H1 (cell line): Measurements from ENCODE around the gene TGFBI. TPM values are rescaled to one million over a fixed set of nuclear protein-coding genes. Genes with fewer than 3 reads are reported as not detected.

ENCODE experiments used
- CTCF ChIA-PET: fragments of 300-600 bp; sonication (Branson Sonifier 250); formaldehyde crosslinking; loops from one replicate; lab custom pipeline; 2021; ENCODE audit not compliant: partially characterized antibody; lab: Charles Lee
- POLR2A ChIA-PET: fragments of 300-600 bp; sonication (Branson Sonifier 250); formaldehyde crosslinking; loops from one replicate; lab custom pipeline; 2021; ENCODE audit warnings: inconsistent platforms; ENCODE audit not compliant: partially characterized antibody; lab: Charles Lee
- DNase-seq, 2 experiments: peaks; one replicate each; pipeline versions ENCODE4 v3.0.0 to v3.0.0-alpha.2; 2010 to 2022; ENCODE audit warnings: low spot score in 2 of 2, low read depth in 1 of 2, mixed read lengths in 1 of 2
- FAIRE-seq: peaks from 2 replicates; lab custom pipeline; 2011; peaks lifted over from hg19 to GRCh38; lab: Jason Lieb, UNC
- H2AFZ ChIP-seq: 2 replicates; pipeline ENCODE4 v1.8.1; 2012; ENCODE audit warnings: low read length, inconsistent platforms
- H2AK5ac ChIP-seq: 2 replicates; pipeline ENCODE4 v1.6.1; 2013; ENCODE audit warnings: low read depth, low read length
- H2BK120ac ChIP-seq: replicated peaks from 2 replicates; pipeline ENCODE3; 2013; ENCODE audit warnings: low read depth, low read length, inconsistent platforms
- H2BK12ac ChIP-seq: 2 replicates; pipeline ENCODE4 v1.6.1; 2013; ENCODE audit warnings: low read depth, low read length
- H2BK15ac ChIP-seq: 2 replicates; pipeline ENCODE4 v1.6.1; 2013; ENCODE audit warnings: low read length
- H2BK20ac ChIP-seq: 2 replicates; pipeline ENCODE4 v1.6.1; 2013; ENCODE audit warnings: low read length
- H2BK5ac ChIP-seq: 2 replicates; pipeline ENCODE4 v1.6.1; 2013; ENCODE audit warnings: low read depth, low read length
- H3K14ac ChIP-seq: 2 replicates; pipeline ENCODE4 v1.6.1; 2013; ENCODE audit warnings: inconsistent platforms; ENCODE audit not compliant: insufficient read length
- H3K18ac ChIP-seq: 2 replicates; pipeline ENCODE4 v1.6.1; 2013; ENCODE audit warnings: low read length; ENCODE audit errors: extremely low read depth
- H3K23ac ChIP-seq: 2 replicates; pipeline ENCODE4 v1.6.1; 2013; ENCODE audit warnings: inconsistent platforms; ENCODE audit not compliant: insufficient read length
- H3K23me2 ChIP-seq: 2 replicates; pipeline ENCODE4 v1.6.1; 2013; ENCODE audit warnings: low read depth, low read length
- H3K27ac ChIP-seq: 2 replicates; pipeline ENCODE4 v1.6.1; 2011; ENCODE audit warnings: low read depth, low read length, inconsistent platforms
- H3K27me3 ChIP-seq, 4 experiments: replicated peaks in 1 of 4; 1 replicate in 1 of 4; 2 replicates in 3 of 4; pipeline versions ENCODE4 v1.6.1 to v1.8.1; 2011 to 2013; ENCODE audit warnings: low read length in 3 of 4, mild to moderate bottlenecking in 3 of 4, inconsistent platforms in 2 of 4, mixed read lengths in 2 of 4, moderate library complexity in 1 of 4; ENCODE audit not compliant: control insufficient read depth in 3 of 4, insufficient read depth in 3 of 4; ENCODE audit errors: extremely low read depth in 1 of 4
- H3K36me3 ChIP-seq, 4 experiments: 2 replicates each; pipeline versions ENCODE4 v1.6.1 to v1.8.1; 2011 to 2013; ENCODE audit warnings: mild to moderate bottlenecking in 4 of 4, low read length in 3 of 4, moderate library complexity in 2 of 4, control low read depth in 1 of 4, inconsistent platforms in 1 of 4; ENCODE audit not compliant: insufficient read depth in 4 of 4, control insufficient read depth in 2 of 4
- H3K4ac ChIP-seq: replicated peaks from 2 replicates; pipeline ENCODE3; 2013; ENCODE audit warnings: low read length, low read depth, mixed read lengths, inconsistent platforms; ENCODE audit not compliant: insufficient read length
- H3K4me1 ChIP-seq, 4 experiments: replicated peaks in 1 of 4; 1 replicate in 1 of 4; 2 replicates in 3 of 4; pipeline versions ENCODE4 v1.6.1 to v1.8.1; 2011 to 2013; ENCODE audit warnings: low read length in 3 of 4, inconsistent platforms in 2 of 4, mixed read lengths in 1 of 4; ENCODE audit not compliant: insufficient read depth in 4 of 4, control insufficient read depth in 3 of 4
- H3K4me2 ChIP-seq, 2 experiments: 2 replicates each; pipeline versions ENCODE4 v1.6.1 to v1.8.1; 2011 to 2013; ENCODE audit warnings: low read depth in 2 of 2, low read length in 2 of 2, control low read depth in 1 of 2, inconsistent platforms in 1 of 2, mild to moderate bottlenecking in 1 of 2; ENCODE audit not compliant: insufficient read depth in 1 of 2
- H3K4me3 ChIP-seq, 4 experiments: fragments of 200-600, 300-600 bp in 1 of 4; sonication (generic), shearing (Covaris generic), sonication (Bioruptor Twin) in 1 of 4; 2 replicates each; pipeline versions ENCODE4 v1.5.1 to v1.8.1; 2011 to 2016; ENCODE audit warnings: low read length in 4 of 4, low read depth in 3 of 4, control low read depth in 2 of 4, inconsistent platforms in 2 of 4, mild to moderate bottlenecking in 2 of 4, mixed read lengths in 1 of 4, moderate library complexity in 1 of 4; ENCODE audit not compliant: insufficient read depth in 2 of 4; ENCODE audit errors: extremely low read depth in 1 of 4
- H3K56ac ChIP-seq: replicated peaks from 2 replicates; pipeline ENCODE3; 2013; ENCODE audit warnings: low read depth, mild to moderate bottlenecking, mixed read lengths, low read length, inconsistent platforms; ENCODE audit not compliant: insufficient read length
- H3K79me1 ChIP-seq: 2 replicates; pipeline ENCODE4 v1.6.1; 2013; ENCODE audit warnings: low read depth, low read length, control low read depth
- H3K79me2 ChIP-seq, 2 experiments: 2 replicates each; pipeline versions ENCODE4 v1.6.1 to v1.8.1; 2012 to 2013; ENCODE audit warnings: low read length in 2 of 2, mild to moderate bottlenecking in 2 of 2, inconsistent platforms in 1 of 2; ENCODE audit not compliant: insufficient read depth in 2 of 2, control insufficient read depth in 1 of 2
- H3K9ac ChIP-seq, 4 experiments: replicated peaks in 1 of 4; 1 replicate in 1 of 4; 2 replicates in 3 of 4; pipeline versions ENCODE4 v1.6.1 to v1.8.1; 2011 to 2013; ENCODE audit warnings: low read depth in 3 of 4, low read length in 3 of 4, control low read depth in 2 of 4, mild to moderate bottlenecking in 2 of 4, moderate library complexity in 2 of 4, inconsistent platforms in 1 of 4; ENCODE audit errors: extremely low read depth in 1 of 4
- H3K9me3 ChIP-seq, 2 experiments: 2 replicates each; pipeline versions ENCODE4 v1.6.1 to v1.8.1; 2012 to 2013; ENCODE audit warnings: mild to moderate bottlenecking in 2 of 2, moderate library complexity in 2 of 2, control low read depth in 1 of 2, inconsistent platforms in 1 of 2, low read depth in 1 of 2, low read length in 1 of 2, mixed read lengths in 1 of 2; ENCODE audit not compliant: insufficient read depth in 2 of 2
- H4K20me1 ChIP-seq, 2 experiments: replicated peaks in 1 of 2; 2 replicates each; pipeline versions ENCODE3 to v1.8.1; 2011 to 2013; ENCODE audit warnings: inconsistent platforms in 2 of 2, low read length in 2 of 2, mild to moderate bottlenecking in 1 of 2; ENCODE audit not compliant: insufficient read depth in 2 of 2, control insufficient read depth in 1 of 2
- H4K5ac ChIP-seq: 2 replicates; pipeline ENCODE4 v1.6.1; 2013; ENCODE audit warnings: low read length, low read depth, mixed read lengths, inconsistent platforms; ENCODE audit not compliant: insufficient read length
- H4K8ac ChIP-seq: 2 replicates; pipeline ENCODE4 v1.8.0; 2013; ENCODE audit warnings: mild to moderate bottlenecking, moderate library complexity, low read length, inconsistent platforms; ENCODE audit not compliant: insufficient read depth; ENCODE audit errors: extremely low read depth
- H4K91ac ChIP-seq: replicated peaks from 2 replicates; pipeline ENCODE3; 2013; ENCODE audit warnings: low read length, mixed read lengths, inconsistent platforms; ENCODE audit not compliant: insufficient read length
- BRCA1 ChIP-seq: IDR thresholded peaks from 2 replicates; pipeline ENCODE4 v1.6.1; 2012; ENCODE audit warnings: low read depth, low read length, improper control_type of control experiment
- FOSL1 ChIP-seq: IDR thresholded peaks from 2 replicates; pipeline ENCODE4 v1.6.1; 2011; ENCODE audit warnings: mild to moderate bottlenecking, low read depth, low read length, moderate library complexity; ENCODE audit not compliant: insufficient read depth
- GABPA ChIP-seq: IDR thresholded peaks from 2 replicates; pipeline ENCODE4 v1.6.1; 2011; ENCODE audit warnings: mild to moderate bottlenecking, low read length, moderate library complexity, borderline replicate concordance; ENCODE audit not compliant: insufficient read depth
- NRF1 ChIP-seq: IDR thresholded peaks from 2 replicates; pipeline ENCODE4 v1.6.1; 2011; ENCODE audit warnings: mild to moderate bottlenecking, low read depth, low read length, improper control_type of control experiment
- POU5F1 ChIP-seq: IDR thresholded peaks from 2 replicates; pipeline ENCODE4 v1.6.1; 2011; ENCODE audit warnings: low read depth, mild to moderate bottlenecking, low read length, moderate library complexity
- TBP ChIP-seq: IDR thresholded peaks from 2 replicates; pipeline ENCODE4 v1.6.1; 2011; ENCODE audit warnings: low read depth, low read length, improper control_type of control experiment
- ZNF274 ChIP-seq: IDR thresholded peaks from 2 replicates; pipeline ENCODE4 v1.7.0; 2012; ENCODE audit warnings: low read length, borderline replicate concordance; ENCODE audit errors: extremely low read depth
- WGBS, 2 experiments: shearing (Covaris generic) in 1 of 2; methylation state at CpG; one replicate each; pipeline versions ENCODE4 v1.1.6 to v1.1.7; 2013 to 2015; ENCODE audit warnings: low lambda C conversion rate in 2 of 2, mixed read lengths in 2 of 2, inconsistent platforms in 1 of 2, low coverage in 1 of 2, missing lambda C conversion rate in 1 of 2; ENCODE audit not compliant: insufficient replicate concordance in 2 of 2, insufficient coverage in 1 of 2, insufficient read length in 1 of 2; ENCODE audit errors: extremely low coverage in 1 of 2, missing lambda C conversion rate in 1 of 2; 5-methylcytosine and 5-hydroxymethylcytosine counted together
- polyA plus RNA-seq, 7 experiments: library from polyadenylated mRNA; depleted of rRNA in 3 of 7; stranded (reverse) in 5 of 7; unstranded in 2 of 7; fragments of >200 nt in 5 of 7; fragments of 200-250 nt in 2 of 7; gene quantifications; 1 replicate in 5 of 7; 2 replicates in 1 of 7; 4 replicates in 1 of 7; pipeline versions ENCODE4 v1.2.1 to v1.2.3, GENCODE V29; 2011 to 2013; ENCODE audit warnings: missing spikeins in 2 of 7, mixed read lengths in 2 of 7
- total RNA-seq: library from RNA; stranded (reverse); fragmentation: NEBNext Ultra II Directional; extraction: Animal tissue kit (Norgen Biotek cat#: 25700); gene quantifications from 2 replicates; pipeline ENCODE4 v1.2.1, GENCODE V29; 2021

Gene TGFBI
- total and polyA plus RNA-seq, 2 of the 8 experiments (the other 6 are each of a cell fraction or from before 2014, with no cell fraction given): 6.0 to 8.5 TPM

- H3K23me2 ChIP-seq: no peaks in the 10 kb centered on the region
- TF ChIP-seq TBP (no peak), POU5F1 (no peak), FOSL1 (no peak), ZNF274 (no peak), GABPA (no peak), NRF1 (no peak), BRCA1 (no peak)
Observed at GRCh38 chr5:136108766-136109165, 80.0 kb downstream of the TGFBI start.

More at GRCh38 chr5:136108766-136109165, 80.0 kb downstream of the TGFBI start:
- ChIA-PET POLR2A (no interaction called here), CTCF (interaction anchor here (1.0 kb wide), 1 partner anchor 26 kb away, joined by 3 read pairs; no protein-coding TSS in a partner anchor)
- DNase-seq (no peak), FAIRE-seq (no peak)
- no peak overlapping the region for H3K4ac ChIP-seq
- WGBS, 2 experiments: 83% methylated on average over 1 of the region's 1 CpG; no CpG with 5 or more reads in 1 of the 2 experiments
- no peak overlapping the region for H3K4me3 ChIP-seq
- H2AK5ac ChIP-seq: no peak overlapping the region
- H3K14ac ChIP-seq: no peak overlapping the region
- no peak overlapping the region for H2BK5ac ChIP-seq
- no peak overlapping the region for H2BK15ac ChIP-seq
- H4K91ac ChIP-seq: no peak overlapping the region
- no peaks in the 10 kb centered on the region for H3K79me2 ChIP-seq
- H3K79me1 ChIP-seq: no peaks in the 10 kb centered on the region
- H2BK20ac ChIP-seq: no peak overlapping the region
- H4K20me1 ChIP-seq: no peaks in the 10 kb centered on the region
- H3K4me2 ChIP-seq: no peak overlapping the region
- no peak overlapping the region for H2BK120ac ChIP-seq
- no peak overlapping the region for H3K27ac ChIP-seq
- H3K18ac ChIP-seq: no peak overlapping the region
- H2AFZ ChIP-seq: no peak overlapping the region
- no peak overlapping the region for H4K5ac ChIP-seq
- H3K27me3 ChIP-seq: no peaks in the 10 kb centered on the region; a peak in 1 of 7 replicates
- peaks cover 0 to 9% (median 0%) of the 10 kb centered on the region in 4 experiments; a peak in 2 of 7 replicates for H3K4me1 ChIP-seq
- H3K23ac ChIP-seq: no peak overlapping the region
- H4K8ac ChIP-seq: no peak overlapping the region
- H3K56ac ChIP-seq: no peak overlapping the region
- H3K36me3 ChIP-seq: no peaks in the 10 kb centered on the region
- no peak overlapping the region for H2BK12ac ChIP-seq
- no peak overlapping the region for H3K9ac ChIP-seq
- H3K9me3 ChIP-seq: no peaks in the 10 kb centered on the region
